Coronary artery (tissue), 2 donors: ENCODE measurements around the gene KCTD19.

Experiments used
- DNase-seq: peaks from one replicate; pipeline ENCODE4 v3.0.0-alpha.2; 2017; ENCODE audit warnings: low spot score
- H3K27ac ChIP-seq, 2 donors: fragments of 200-600 bp; sonication (generic); one replicate each; pipeline ENCODE4 v1.5.1; 2016 to 2019
- H3K4me3 ChIP-seq: fragments of 200-600 bp; sonication (generic); 2 replicates; pipeline ENCODE4 v1.5.1; 2016; ENCODE audit warnings: mild to moderate bottlenecking, moderate library complexity
- CTCF ChIP-seq: fragments of 200-600 bp; sonication (generic); IDR thresholded peaks from one replicate; pipeline ENCODE4 v1.5.1; 2019; ENCODE audit warnings: antibody characterized with exemption

The KCTD19 gene

DNA sequence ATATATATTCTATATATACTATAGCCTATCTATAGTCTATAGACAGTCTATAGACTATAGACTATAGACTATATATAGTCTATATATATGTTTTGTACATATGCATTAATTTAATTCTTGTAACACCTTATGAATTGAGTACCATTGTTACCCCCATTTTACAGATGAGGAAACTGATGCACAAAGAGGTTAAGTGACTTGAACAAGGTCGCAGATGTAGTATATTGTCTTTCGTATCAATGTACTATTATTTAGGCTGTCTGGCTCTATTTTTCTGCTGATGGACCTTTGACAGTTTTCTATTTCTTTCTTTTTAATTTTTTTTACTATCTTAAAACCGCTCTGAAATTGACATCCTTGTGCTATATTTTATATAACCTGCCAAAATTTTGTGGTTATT, 14.7 kb upstream of the KCTD19 start:
- no peak for TF ChIP-seq CTCF
- no peak for DNase-seq
- Histone ChIP-seq H3K4me3 (no peak overlapping the region), H3K27ac (no peak overlapping the region)

GRCh38 chr16:67339453-67339852, 12.9 kb upstream of the KCTD19 start:
- Histone ChIP-seq H3K27ac (no peak overlapping the region), H3K4me3 (no peak overlapping the region)
- no peak for DNase-seq
- no peak for TF ChIP-seq CTCF

DNA sequence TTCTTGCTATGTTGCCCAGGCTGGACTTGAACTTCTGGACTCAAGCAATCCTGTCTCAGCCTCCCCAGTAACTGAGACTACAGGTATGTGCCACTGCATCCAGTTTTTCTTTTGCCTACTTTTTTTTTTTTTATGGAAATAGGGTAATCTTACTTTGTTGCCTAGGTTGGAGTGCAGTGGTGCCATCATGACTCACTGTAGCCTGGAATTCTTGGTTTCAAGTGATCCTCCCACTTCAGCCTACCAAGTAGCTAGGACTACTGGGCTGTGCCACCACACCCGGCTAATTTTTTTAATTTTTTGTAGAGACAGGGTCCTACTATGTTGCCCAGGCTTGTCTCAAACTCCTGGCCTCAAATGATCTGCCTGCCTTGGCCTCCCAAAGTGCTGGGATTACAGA, 10.1 kb upstream of the KCTD19 start:
- Histone ChIP-seq H3K27ac (no peak overlapping the region), H3K4me3 (no peak overlapping the region)
- no peak for TF ChIP-seq CTCF
- DNase-seq = no peak

DNA sequence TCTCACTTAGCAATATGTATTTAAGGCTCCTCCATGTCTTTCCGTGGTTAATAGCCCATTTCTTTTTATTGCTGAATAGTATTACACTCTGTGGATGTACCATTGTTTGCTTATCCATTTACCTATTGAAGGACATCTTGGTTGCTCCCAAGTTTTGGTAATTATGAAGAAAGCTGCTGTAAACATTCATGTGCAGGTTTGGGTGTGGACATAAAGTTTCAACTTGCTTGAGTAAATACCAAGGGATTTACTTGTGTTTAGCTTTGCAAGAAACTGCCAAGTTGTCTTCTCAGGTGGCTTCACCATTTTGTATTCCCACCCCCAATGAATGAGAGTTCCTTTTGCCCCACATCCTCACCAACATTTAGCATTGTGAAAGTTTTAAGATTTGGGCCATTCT, 9.6 kb upstream of the KCTD19 start:
- H3K27ac ChIP-seq = no peak overlapping the region
- DNase-seq = no peak
- no peak overlapping the region for H3K4me3 ChIP-seq
- no peak for TF ChIP-seq CTCF

DNA sequence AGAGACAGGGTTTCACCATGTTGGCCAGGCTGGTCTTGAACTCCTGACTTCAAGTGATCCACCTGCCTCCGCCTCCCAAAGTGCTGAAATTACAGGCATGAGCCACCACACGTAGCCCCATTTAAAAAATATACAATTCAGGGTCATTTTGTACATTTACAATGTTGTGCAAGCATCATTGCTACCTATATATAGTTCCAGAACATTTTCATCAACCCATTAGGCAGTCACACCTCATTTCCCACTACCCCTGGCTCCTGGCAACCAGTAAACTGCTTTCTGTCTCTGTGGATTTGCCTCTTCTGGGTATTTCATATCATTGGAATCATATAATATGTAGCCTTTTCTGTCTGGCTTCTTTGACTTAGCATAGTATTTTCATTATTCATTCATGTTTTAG, 6.8 kb upstream of the KCTD19 start:
- DNase-seq = no peak
- H3K27ac ChIP-seq = no peak overlapping the region
- H3K4me3 ChIP-seq = no peak overlapping the region
- TF ChIP-seq CTCF = no peak

- no peak overlapping the region for H3K4me3 ChIP-seq
- DNase-seq = no peak
- no peak for TF ChIP-seq CTCF
- H3K27ac ChIP-seq = no peak overlapping the region
Measured at GRCh38 chr16:67329901-67330300, 3.4 kb upstream of the KCTD19 start.

GRCh38 chr16:67327743-67328142, 1.2 kb upstream of the KCTD19 start:
- TF ChIP-seq CTCF = no peak
- no peak overlapping the region for H3K27ac ChIP-seq
- no peak for DNase-seq
- H3K4me3 ChIP-seq = no peak overlapping the region
